Osteoblast (primary cell): ENCODE measurements around the gene PPIP5K1. TPM values are rescaled to one million over a fixed set of nuclear protein-coding genes. Genes with fewer than 3 reads are reported as not detected.

Source experiments
- DNase-seq: peaks from one replicate; pipeline ENCODE4 v3.0.0; 2011; ENCODE audit warnings: low spot score, mixed read lengths; ENCODE audit not compliant: insufficient read length; ENCODE audit errors: missing footprints
- H2AFZ ChIP-seq: 2 replicates; pipeline ENCODE4 v1.6.0; 2011; ENCODE audit warnings: mild to moderate bottlenecking, low read length
- H3K27ac ChIP-seq: 2 replicates; pipeline ENCODE4 v1.5.1; 2011; ENCODE audit warnings: mild to moderate bottlenecking, low read depth, low read length, moderate library complexity
- H3K27me3 ChIP-seq: 2 replicates; pipeline ENCODE4 v1.6.0; 2012; ENCODE audit warnings: mild to moderate bottlenecking, control low read depth, inconsistent platforms, low read length, moderate library complexity; ENCODE audit not compliant: insufficient read depth
- H3K36me3 ChIP-seq: 2 replicates; pipeline ENCODE4 v1.5.1; 2011; ENCODE audit warnings: mild to moderate bottlenecking, low read length, control low read depth, moderate library complexity; ENCODE audit not compliant: insufficient read depth
- H3K4me1 ChIP-seq: 2 replicates; pipeline ENCODE4 v1.5.1; 2011; ENCODE audit warnings: mild to moderate bottlenecking, low read length, control low read depth, moderate library complexity; ENCODE audit not compliant: insufficient read depth
- H3K4me2 ChIP-seq: 2 replicates; pipeline ENCODE4 v1.6.0; 2011; ENCODE audit warnings: mild to moderate bottlenecking, low read length; ENCODE audit not compliant: insufficient read depth
- H3K4me3 ChIP-seq: fragments of 200-600 bp; sonication (generic); 3 replicates; pipeline ENCODE4 v1.5.1; 2012; ENCODE audit warnings: mild to moderate bottlenecking, low read length, inconsistent platforms; ENCODE audit not compliant: insufficient read depth
- H3K79me2 ChIP-seq: 2 replicates; pipeline ENCODE4 v1.6.0; 2012; ENCODE audit warnings: mild to moderate bottlenecking, low read length, control low read depth, inconsistent platforms; ENCODE audit not compliant: insufficient read depth
- H3K9me3 ChIP-seq: 2 replicates; pipeline ENCODE4 v1.5.1; 2011; ENCODE audit warnings: low read depth, low read length, control low read depth
- H4K20me1 ChIP-seq: 2 replicates; pipeline ENCODE4 v1.6.0; 2012; ENCODE audit warnings: mild to moderate bottlenecking, low read length, control low read depth; ENCODE audit not compliant: insufficient read depth
- total RNA-seq: library from RNA; depleted of rRNA; stranded (reverse); fragments of >200 nt; gene quantifications from 2 replicates; pipeline ENCODE4 v1.2.3, GENCODE V29; 2012
- TF ChIP-seq, protein P1 (sequence below): IDR thresholded peaks from 2 replicates; pipeline ENCODE4 v1.5.1; 2011; ENCODE audit warnings: mild to moderate bottlenecking, low read depth, low read length, moderate library complexity; ENCODE audit errors: extremely low read depth

Gene PPIP5K1
- total RNA-seq, 1 donor = 20.3 TPM

- no peak overlapping the region for H3K4me3 ChIP-seq
- H4K20me1 ChIP-seq = peaks cover 70% of the 10 kb centered on the region
- H3K27ac ChIP-seq = no peak overlapping the region
- TF ChIP-seq, protein P1, sequence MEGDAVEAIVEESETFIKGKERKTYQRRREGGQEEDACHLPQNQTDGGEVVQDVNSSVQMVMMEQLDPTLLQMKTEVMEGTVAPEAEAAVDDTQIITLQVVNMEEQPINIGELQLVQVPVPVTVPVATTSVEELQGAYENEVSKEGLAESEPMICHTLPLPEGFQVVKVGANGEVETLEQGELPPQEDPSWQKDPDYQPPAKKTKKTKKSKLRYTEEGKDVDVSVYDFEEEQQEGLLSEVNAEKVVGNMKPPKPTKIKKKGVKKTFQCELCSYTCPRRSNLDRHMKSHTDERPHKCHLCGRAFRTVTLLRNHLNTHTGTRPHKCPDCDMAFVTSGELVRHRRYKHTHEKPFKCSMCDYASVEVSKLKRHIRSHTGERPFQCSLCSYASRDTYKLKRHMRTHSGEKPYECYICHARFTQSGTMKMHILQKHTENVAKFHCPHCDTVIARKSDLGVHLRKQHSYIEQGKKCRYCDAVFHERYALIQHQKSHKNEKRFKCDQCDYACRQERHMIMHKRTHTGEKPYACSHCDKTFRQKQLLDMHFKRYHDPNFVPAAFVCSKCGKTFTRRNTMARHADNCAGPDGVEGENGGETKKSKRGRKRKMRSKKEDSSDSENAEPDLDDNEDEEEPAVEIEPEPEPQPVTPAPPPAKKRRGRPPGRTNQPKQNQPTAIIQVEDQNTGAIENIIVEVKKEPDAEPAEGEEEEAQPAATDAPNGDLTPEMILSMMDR = no peak
- H3K9me3 ChIP-seq = no peaks in the 10 kb centered on the region
- peaks cover 72% of the 10 kb centered on the region for H3K36me3 ChIP-seq
- no peaks in the 10 kb centered on the region for H3K27me3 ChIP-seq
- peaks cover 24% of the 10 kb centered on the region for H3K79me2 ChIP-seq
- no peak overlapping the region for H3K4me2 ChIP-seq
- H2AFZ ChIP-seq = no peak overlapping the region
- H3K4me1 ChIP-seq = no peaks in the 10 kb centered on the region
- peak; percentile 30 for DNase-seq
Observed at GRCh38 chr15:43526261-43526930, 63.6 kb downstream of the PPIP5K1 start.

DNA sequence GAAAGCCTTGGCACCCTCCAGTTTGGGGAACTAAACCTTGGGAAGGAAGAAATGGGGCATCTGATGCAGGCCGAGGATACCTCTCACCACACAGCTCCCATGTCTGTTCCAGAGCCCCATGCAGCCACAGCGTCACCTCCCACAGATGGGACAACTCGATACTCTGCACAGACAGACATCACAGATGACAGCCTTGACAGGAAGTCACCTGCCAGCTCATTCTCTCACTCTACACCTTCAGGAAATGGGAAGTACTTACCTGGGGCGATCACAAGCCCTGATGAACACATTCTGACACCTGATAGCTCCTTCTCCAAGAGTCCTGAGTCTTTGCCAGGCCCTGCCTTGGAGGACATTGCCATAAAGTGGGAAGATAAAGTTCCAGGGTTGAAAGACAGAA lies 64.9 kb downstream of the PPIP5K1 start:
- H3K4me2 ChIP-seq = no peak overlapping the region
- H4K20me1 ChIP-seq = peaks cover 80% of the 10 kb centered on the region
- peaks cover 77% of the 10 kb centered on the region for H3K36me3 ChIP-seq
- TF ChIP-seq, protein P1 = no peak
- no peaks in the 10 kb centered on the region for H3K9me3 ChIP-seq
- no peak overlapping the region for H2AFZ ChIP-seq
- H3K4me3 ChIP-seq = no peak overlapping the region
- peak; percentile 9 for DNase-seq
- H3K27me3 ChIP-seq = no peaks in the 10 kb centered on the region
- H3K79me2 ChIP-seq = peaks cover 37% of the 10 kb centered on the region
- H3K4me1 ChIP-seq = no peaks in the 10 kb centered on the region
- no peak overlapping the region for H3K27ac ChIP-seq

GRCh38 chr15:43524254-43524845 lies 65.7 kb downstream of the PPIP5K1 start:
- Histone ChIP-seq H3K9me3 (no peaks in the 10 kb centered on the region), H3K36me3 (peaks cover 72% of the 10 kb centered on the region), H3K27ac (no peak overlapping the region), H4K20me1 (peaks cover 81% of the 10 kb centered on the region), H3K4me2 (no peak overlapping the region), H3K4me3 (no peak overlapping the region), H3K79me2 (peaks cover 45% of the 10 kb centered on the region), H2AFZ (no peak overlapping the region), H3K4me1 (peaks cover 3% of the 10 kb centered on the region), H3K27me3 (no peaks in the 10 kb centered on the region)
- TF ChIP-seq, protein P1 = no peak
- peak; percentile 9 for DNase-seq

DNA sequence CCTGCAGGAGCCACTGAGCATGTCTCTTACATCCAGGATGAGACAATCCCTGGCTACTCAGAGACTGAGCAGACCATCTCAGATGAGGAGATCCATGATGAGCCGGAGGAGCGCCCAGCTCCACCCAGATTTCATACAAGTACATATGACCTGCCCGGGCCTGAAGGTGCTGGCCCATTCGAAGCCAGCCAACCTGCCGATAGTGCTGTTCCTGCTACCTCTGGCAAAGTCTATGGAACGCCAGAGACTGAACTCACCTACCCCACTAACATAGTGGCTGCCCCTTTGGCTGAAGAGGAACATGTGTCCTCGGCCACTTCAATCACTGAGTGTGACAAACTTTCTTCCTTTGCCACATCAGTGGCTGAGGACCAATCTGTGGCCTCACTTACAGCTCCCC lies 66.4 kb downstream of the PPIP5K1 start:
- H3K36me3 ChIP-seq = peaks cover 72% of the 10 kb centered on the region
- DNase-seq = peak; percentile 45
- H3K4me3 ChIP-seq = no peak overlapping the region
- H2AFZ ChIP-seq = no peak overlapping the region
- H3K9me3 ChIP-seq = no peaks in the 10 kb centered on the region
- no peak overlapping the region for H3K27ac ChIP-seq
- TF ChIP-seq, protein P1 = no peak
- H3K4me1 ChIP-seq = peaks cover 10% of the 10 kb centered on the region
- no peak overlapping the region for H3K4me2 ChIP-seq
- H3K79me2 ChIP-seq = peaks cover 52% of the 10 kb centered on the region
- peaks cover 85% of the 10 kb centered on the region for H4K20me1 ChIP-seq
- no peaks in the 10 kb centered on the region for H3K27me3 ChIP-seq
